H9 (cell line): ENCODE data around the gene TRIM28. TPM values are rescaled to one million over a fixed set of nuclear protein-coding genes. Genes with fewer than 3 reads are reported as not detected.
A peak's percentile ranks its signal among the peaks of the same experiment; 100 is the strongest.

Experiments used
- DNase-seq: peaks from one replicate; pipeline ENCODE4 v3.0.0-alpha.2; 2017
- H2AFZ ChIP-seq: one replicate; pipeline ENCODE4 v1.6.1; 2013; ENCODE audit warnings: mild to moderate bottlenecking, low read length, control low read depth, moderate library complexity
- H2AK5ac ChIP-seq: 2 replicates; pipeline ENCODE4 v1.6.1; 2013; ENCODE audit warnings: low read length, control low read depth, mixed read lengths; ENCODE audit not compliant: insufficient read length
- H2BK120ac ChIP-seq: one replicate; pipeline ENCODE4 v1.6.1; 2013; ENCODE audit warnings: low read depth, mild to moderate bottlenecking, low read length, control low read depth, inconsistent platforms; ENCODE audit not compliant: poor library complexity, severe bottlenecking
- H2BK12ac ChIP-seq: 2 replicates; pipeline ENCODE4 v1.6.1; 2013; ENCODE audit warnings: low read length, control low read depth, mixed read lengths, low read depth; ENCODE audit not compliant: insufficient read length
- H2BK15ac ChIP-seq: 2 replicates; pipeline ENCODE4 v1.6.1; 2013; ENCODE audit warnings: low read depth, low read length, control low read depth
- H2BK20ac ChIP-seq: one replicate; pipeline ENCODE4 v1.6.1; 2013; ENCODE audit warnings: low read depth, mild to moderate bottlenecking, low read length, control low read depth, inconsistent platforms; ENCODE audit not compliant: poor library complexity, severe bottlenecking
- H2BK5ac ChIP-seq: 2 replicates; pipeline ENCODE4 v1.6.1; 2013; ENCODE audit warnings: low read length, control low read depth, mixed read lengths; ENCODE audit not compliant: insufficient read length
- H3K14ac ChIP-seq: 2 replicates; pipeline ENCODE4 v1.6.1; 2013; ENCODE audit warnings: low read length, control low read depth; ENCODE audit not compliant: insufficient read depth
- H3K18ac ChIP-seq: 2 replicates; pipeline ENCODE4 v1.6.1; 2013; ENCODE audit warnings: low read depth, mild to moderate bottlenecking, mixed read lengths, low read length, control low read depth; ENCODE audit not compliant: insufficient read length
- H3K23ac ChIP-seq: 2 replicates; pipeline ENCODE4 v1.6.1; 2013; ENCODE audit warnings: low read length, control low read depth, mixed read lengths, low read depth; ENCODE audit not compliant: insufficient read length
- H3K23me2 ChIP-seq: 2 replicates; pipeline ENCODE4 v1.6.1; 2013; ENCODE audit warnings: low read depth, mild to moderate bottlenecking, mixed read lengths, low read length, control low read depth; ENCODE audit not compliant: insufficient read length, poor library complexity, severe bottlenecking
- H3K27ac ChIP-seq: 2 replicates; pipeline ENCODE4 v1.5.1; 2013; ENCODE audit warnings: low read length, control low read depth, mixed read lengths, low read depth; ENCODE audit not compliant: insufficient read length
- H3K27me3 ChIP-seq: 2 replicates; pipeline ENCODE4 v1.6.1; 2013; ENCODE audit warnings: low read length, control low read depth, inconsistent platforms; ENCODE audit not compliant: insufficient read depth
- H3K4ac ChIP-seq: 2 replicates; pipeline ENCODE4 v1.6.1; 2013; ENCODE audit warnings: low read depth, mild to moderate bottlenecking, control low read depth, inconsistent platforms, low read length, moderate library complexity
- H3K4me1 ChIP-seq: 2 replicates; pipeline ENCODE4 v1.6.1; 2013; ENCODE audit warnings: low read length, control low read depth, inconsistent platforms; ENCODE audit not compliant: insufficient read depth
- H3K4me2 ChIP-seq: 2 replicates; pipeline ENCODE4 v1.6.1; 2013; ENCODE audit warnings: low read length, control low read depth, mixed read lengths; ENCODE audit not compliant: insufficient read length, insufficient read depth
- H3K56ac ChIP-seq: 2 replicates; pipeline ENCODE4 v1.6.1; 2013; ENCODE audit warnings: low read depth, mild to moderate bottlenecking, mixed read lengths, low read length, control low read depth; ENCODE audit not compliant: insufficient read length
- H3K79me1 ChIP-seq: 2 replicates; pipeline ENCODE4 v1.6.1; 2013; ENCODE audit warnings: low read depth, mild to moderate bottlenecking, moderate library complexity, low read length, control low read depth, inconsistent platforms; ENCODE audit not compliant: insufficient read depth, poor library complexity, severe bottlenecking
- H3K79me2 ChIP-seq: 2 replicates; pipeline ENCODE4 v1.6.1; 2013; ENCODE audit warnings: low read length, control low read depth, inconsistent platforms; ENCODE audit not compliant: insufficient read depth
- H3K9ac ChIP-seq: 2 replicates; pipeline ENCODE4 v1.6.1; 2013; ENCODE audit warnings: low read length, control low read depth, mixed read lengths; ENCODE audit not compliant: insufficient read length; ENCODE audit errors: extremely low read depth
- H3K9me3 ChIP-seq: one replicate; pipeline ENCODE4 v1.6.1; 2013; ENCODE audit warnings: low read depth, low read length, inconsistent platforms; ENCODE audit not compliant: control insufficient read depth
- H3T11ph ChIP-seq: one replicate; pipeline ENCODE4 v1.6.1; 2013; ENCODE audit warnings: mild to moderate bottlenecking, low read length, control low read depth, inconsistent platforms
- H4K20me1 ChIP-seq: one replicate; pipeline ENCODE4 v1.6.1; 2013; ENCODE audit not compliant: control insufficient read depth, insufficient read length, insufficient read depth
- H4K5ac ChIP-seq: 2 replicates; pipeline ENCODE4 v1.6.1; 2013; ENCODE audit warnings: low read depth, mild to moderate bottlenecking, mixed read lengths, low read length, control low read depth; ENCODE audit not compliant: insufficient read length
- H4K8ac ChIP-seq: replicated peaks from 2 replicates; pipeline ENCODE4 v1.6.1; 2013; ENCODE audit warnings: low read length, control low read depth, mixed read lengths, low read depth; ENCODE audit not compliant: insufficient read length
- H4K91ac ChIP-seq: 2 replicates; pipeline ENCODE4 v1.6.1; 2013; ENCODE audit warnings: low read depth, mild to moderate bottlenecking, moderate library complexity, mixed read lengths, low read length, control low read depth; ENCODE audit not compliant: insufficient read length
- H3K27ac Mint-ChIP-seq, 3 experiments: 2 replicates in 2 of 3; 3 replicates in 1 of 3; pipeline ENCODE4 v1.8.0; 2020 to 2021; ENCODE audit warnings: mixed read lengths in 3 of 3, mild to moderate bottlenecking in 1 of 3, moderate library complexity in 1 of 3
- H3K27me3 Mint-ChIP-seq: 2 replicates; pipeline ENCODE4 v1.8.0; 2021; ENCODE audit warnings: low read depth, mild to moderate bottlenecking, moderate library complexity, mixed read lengths
- H3K36me3 Mint-ChIP-seq, 3 experiments: 2 replicates in 2 of 3; 3 replicates in 1 of 3; pipeline ENCODE4 v1.8.0; 2020 to 2021; ENCODE audit warnings: low read depth in 3 of 3, mixed read lengths in 3 of 3; ENCODE audit not compliant: insufficient read depth in 1 of 3
- H3K4me1 Mint-ChIP-seq, 2 experiments: 2 replicates each; pipeline ENCODE4 v1.8.0; 2020; ENCODE audit warnings: mixed read lengths in 2 of 2
- H3K4me3 Mint-ChIP-seq, 2 experiments: 2 replicates in 1 of 2; 3 replicates in 1 of 2; pipeline ENCODE4 v1.8.0; 2020 to 2021; ENCODE audit warnings: mild to moderate bottlenecking in 2 of 2, mixed read lengths in 2 of 2, moderate library complexity in 1 of 2
- H3K9me3 Mint-ChIP-seq, 2 experiments: 2 replicates in 1 of 2; 3 replicates in 1 of 2; pipeline ENCODE4 v1.8.0; 2020; ENCODE audit warnings: mild to moderate bottlenecking in 2 of 2, mixed read lengths in 2 of 2, moderate library complexity in 1 of 2
- CTCF ChIP-seq: fragments of 200-600 bp; sonication (generic); conservative IDR thresholded peaks from 3 replicates; pipeline ENCODE4 v1.8.0; 2021; ENCODE audit warnings: antibody characterized with exemption, mild to moderate bottlenecking
- WGBS: extraction: QIAGEN DNeasy Blood & Tissue Kit; methylation state at CpG from one replicate; pipeline ENCODE4 v1.1.7; 2013; ENCODE audit warnings: missing lambda C conversion rate, low lambda C conversion rate, mixed read lengths; ENCODE audit not compliant: insufficient read length; ENCODE audit errors: extremely low coverage; 5-methylcytosine and 5-hydroxymethylcytosine counted together
- total RNA-seq: library from RNA; stranded (reverse); gene quantifications from 2 replicates; pipeline ENCODE4 v1.2.1, GENCODE V29; 2021

Gene TRIM28
- total RNA-seq, 1 experiment from 2014 or later: 1,084 TPM

DNA sequence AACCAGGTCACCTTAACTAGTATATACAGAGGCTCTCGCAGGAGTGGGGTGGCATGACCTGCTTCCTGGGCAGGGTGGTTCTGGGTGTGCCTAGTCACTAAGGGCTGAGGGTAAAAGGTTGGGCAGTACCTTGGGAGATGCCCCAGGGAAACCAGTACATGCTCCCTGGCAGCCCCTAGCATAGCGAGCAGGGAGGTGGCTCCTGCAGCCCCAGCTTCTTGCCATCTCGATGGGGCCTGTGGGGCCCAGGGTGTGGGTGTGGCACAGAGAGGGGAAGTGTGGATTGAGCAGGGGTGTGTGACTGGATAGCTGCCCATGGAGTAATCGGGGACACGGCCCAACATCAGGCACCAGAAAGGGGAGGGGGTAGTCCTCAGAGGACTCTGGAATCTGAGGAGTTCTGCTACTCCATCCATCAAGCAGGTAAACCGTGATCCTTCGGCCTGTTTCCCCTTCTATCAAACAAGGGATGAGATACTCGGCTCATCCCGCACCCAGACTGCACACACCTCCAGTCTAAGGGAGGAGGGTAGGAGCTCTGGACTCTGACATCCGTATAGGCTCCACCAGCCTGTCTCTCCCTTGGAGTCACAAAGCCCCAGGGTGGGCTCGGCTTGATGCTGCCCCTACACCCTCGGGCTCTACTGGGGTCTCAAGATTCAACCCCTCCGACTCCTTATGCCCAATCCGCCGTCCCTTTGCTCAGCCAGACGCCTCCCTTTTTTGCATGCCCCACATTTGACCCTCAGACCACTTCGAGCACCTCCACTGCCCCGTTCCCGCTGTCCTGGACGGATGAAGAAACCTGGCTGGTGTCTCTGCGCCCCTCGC, 25.4 kb upstream of the TRIM28 start:
- no peaks in the 10 kb centered on the region for H4K20me1 ChIP-seq
- no peaks in the 10 kb centered on the region for H3K9me3 ChIP-seq
- Mint-ChIP-seq H3K27me3 (no peaks in the 10 kb centered on the region), H3K36me3 (peaks cover 9 to 19% (median 13%) of the 10 kb centered on the region in 3 experiments), H3K9me3 (peaks cover 0 to 3% of the 10 kb centered on the region in 2 experiments; a peak in 1 of 5 replicates), H3K27ac (peak overlapping the region; percentile 82 to 100 (median 99)), H3K4me3 (peak overlapping the region; percentile 91 to 96), H3K4me1 (peaks cover 51 to 52% of the 10 kb centered on the region in 2 experiments)
- DNase-seq: peak; percentile 32
- peak overlapping the region; percentile 96 for H3K9ac ChIP-seq
- WGBS: no CpG with 5 or more reads among the region's 22 CpGs
- H2BK5ac ChIP-seq: no peak overlapping the region
- H3K4me1 ChIP-seq: no peaks in the 10 kb centered on the region; the same call in 1 of the 2 replicates
- no peaks in the 10 kb centered on the region for H3K79me1 ChIP-seq
- H3K23me2 ChIP-seq: peaks cover 23% of the 10 kb centered on the region
- H3K4ac ChIP-seq: no peak overlapping the region
- H3K18ac ChIP-seq: no peak overlapping the region
- TF ChIP-seq CTCF: no peak
- no peak overlapping the region for H2BK120ac ChIP-seq
- H4K5ac ChIP-seq: no peak overlapping the region
- no peak overlapping the region for H2AK5ac ChIP-seq
- peak overlapping the region; percentile 55; the same call in 1 of the 2 replicates for H3K14ac ChIP-seq
- H3K4me2 ChIP-seq: peak overlapping the region; percentile 85
- no peak overlapping the region for H3K23ac ChIP-seq
- H3T11ph ChIP-seq: no peak overlapping the region
- H3K79me2 ChIP-seq: peaks cover 2% of the 10 kb centered on the region; the same call in 1 of the 2 replicates
- no peak overlapping the region for H4K8ac ChIP-seq
- no peak overlapping the region for H4K91ac ChIP-seq
- H2BK15ac ChIP-seq: no peak overlapping the region
- H2BK20ac ChIP-seq: no peak overlapping the region
- no peaks in the 10 kb centered on the region for H3K27me3 ChIP-seq
- H2BK12ac ChIP-seq: no peak overlapping the region
- no peak overlapping the region for H3K27ac ChIP-seq
- no peak overlapping the region for H3K56ac ChIP-seq
- H2AFZ ChIP-seq: no peak overlapping the region
